ENCODE data around the gene MAN1C1. TPM values are rescaled to one million over a fixed set of nuclear protein-coding genes. Genes with fewer than 3 reads are reported as not detected.

MAN1C1 gene
- total RNA-seq (1 to 10 TPM; 2.1 to 6.1 (median 3.3) TPM), polyA plus RNA-seq (1 to 10 TPM; 4.1 to 9.2 TPM)

DNA sequence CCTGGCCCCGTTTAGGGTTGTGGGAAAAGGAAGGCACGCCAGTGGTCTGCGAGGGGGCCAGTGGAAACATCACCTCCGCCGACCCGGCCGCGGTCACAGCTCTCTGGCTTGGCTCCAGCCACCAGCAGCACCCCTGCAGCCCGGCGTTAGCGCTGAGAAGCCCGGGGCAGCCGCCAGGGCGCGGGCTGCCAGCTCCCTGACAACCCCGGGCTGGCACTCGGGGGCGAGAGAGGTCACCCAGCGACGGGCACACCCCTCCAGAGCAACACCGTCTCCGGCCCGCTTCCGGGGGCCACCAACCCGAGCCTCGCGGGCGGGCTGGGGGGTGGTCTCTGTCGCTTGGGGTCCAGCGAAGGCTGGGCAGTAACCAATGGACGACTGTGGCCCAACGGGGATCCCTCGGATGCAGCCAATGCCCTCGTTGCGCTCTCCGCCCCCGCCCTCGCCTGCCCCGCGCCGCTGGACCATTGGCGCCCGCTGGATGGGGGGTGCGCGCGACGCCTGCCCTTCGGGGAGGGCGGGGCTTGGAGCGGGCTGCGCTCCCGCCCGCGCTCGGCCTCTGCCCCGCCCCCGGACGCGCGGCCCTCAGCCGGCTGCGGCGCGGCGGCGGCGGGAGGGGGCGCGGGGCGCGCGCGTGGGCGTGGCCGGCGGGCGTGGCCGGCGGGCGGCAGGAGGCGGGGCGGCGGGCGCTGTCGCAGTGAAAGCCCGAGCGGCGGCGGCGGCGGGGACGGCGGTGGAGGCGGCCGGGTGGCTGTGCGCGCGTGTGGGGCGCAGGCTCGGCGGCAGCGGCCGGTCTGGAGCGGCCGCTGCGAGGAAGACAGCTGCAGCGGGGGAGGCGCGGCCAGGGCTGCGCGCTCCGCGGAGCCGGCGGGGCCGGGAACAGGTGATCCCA is at the start of gene MAN1C1:
MAN1C1 (plus strand) TSS at position 697 of the 892 bp plus-strand sequence. CDS start 1,007 bp downstream, outside the sequence.
- WGBS, 2 donors = 0 to 1% methylated on average over 48 to 116 of the region's 116 CpGs
- peak; percentile 92 to 95 (median 94) for ATAC-seq
- Histone ChIP-seq H3K4me3 (peak within 1 kb of the TSS; percentile 68 to 79 (median 73)), H3K9me3 (no peaks in the 10 kb centered on the region), H3K4me1 (no peaks in the 10 kb centered on the region), H3K36me3 (no peaks in the 10 kb centered on the region), H3K27ac (peak within 1 kb of the TSS; percentile 4 to 52 (median 39)), H3K27me3 (no peaks in the 10 kb centered on the region)
- intact Hi-C loops (cut with DNase I) = no loop called here
- TF ChIP-seq, protein P1, sequence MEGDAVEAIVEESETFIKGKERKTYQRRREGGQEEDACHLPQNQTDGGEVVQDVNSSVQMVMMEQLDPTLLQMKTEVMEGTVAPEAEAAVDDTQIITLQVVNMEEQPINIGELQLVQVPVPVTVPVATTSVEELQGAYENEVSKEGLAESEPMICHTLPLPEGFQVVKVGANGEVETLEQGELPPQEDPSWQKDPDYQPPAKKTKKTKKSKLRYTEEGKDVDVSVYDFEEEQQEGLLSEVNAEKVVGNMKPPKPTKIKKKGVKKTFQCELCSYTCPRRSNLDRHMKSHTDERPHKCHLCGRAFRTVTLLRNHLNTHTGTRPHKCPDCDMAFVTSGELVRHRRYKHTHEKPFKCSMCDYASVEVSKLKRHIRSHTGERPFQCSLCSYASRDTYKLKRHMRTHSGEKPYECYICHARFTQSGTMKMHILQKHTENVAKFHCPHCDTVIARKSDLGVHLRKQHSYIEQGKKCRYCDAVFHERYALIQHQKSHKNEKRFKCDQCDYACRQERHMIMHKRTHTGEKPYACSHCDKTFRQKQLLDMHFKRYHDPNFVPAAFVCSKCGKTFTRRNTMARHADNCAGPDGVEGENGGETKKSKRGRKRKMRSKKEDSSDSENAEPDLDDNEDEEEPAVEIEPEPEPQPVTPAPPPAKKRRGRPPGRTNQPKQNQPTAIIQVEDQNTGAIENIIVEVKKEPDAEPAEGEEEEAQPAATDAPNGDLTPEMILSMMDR (IDR thresholded peaks at IDR 0.05) = peak in 2 of 4 donors; percentile 12 to 26
- FAIRE-seq = no peak
- peak; percentile 78 to 95 (median 88) for DNase-seq

DNA sequence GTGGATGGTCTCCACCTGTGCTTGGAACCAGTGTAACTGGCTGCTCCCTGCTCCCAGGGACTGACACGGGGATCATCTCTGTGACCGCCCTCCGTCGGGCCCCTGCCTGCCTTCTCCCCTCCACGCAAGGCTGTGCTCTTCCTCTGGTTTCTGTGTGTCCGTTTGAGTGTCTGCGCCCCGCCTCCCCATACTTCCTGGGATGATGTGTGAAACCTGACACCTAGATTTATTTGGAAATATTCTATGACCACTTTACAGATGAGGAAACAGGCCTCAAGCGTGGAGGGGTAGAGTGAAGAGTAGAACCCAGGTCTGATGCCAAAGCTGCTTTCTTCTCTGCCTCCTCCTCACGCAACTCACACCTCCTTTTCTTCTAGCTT is 48.9 kb upstream of the MAN1C1 start:
- peaks cover 0 to 24% (median 0%) of the 10 kb centered on the region in 3 donors for H3K36me3 ChIP-seq
- ATAC-seq (no peak), FAIRE-seq (no peak), DNase-seq (peak in 1 of 6 donors; percentile 45)
- H3K27me3 ChIP-seq = no peaks in the 10 kb centered on the region
- no peaks in the 10 kb centered on the region for H3K9me3 ChIP-seq
- 85 to 86% methylated on average over 10 of the region's 10 CpGs for WGBS, 2 donors
- intact Hi-C loops (cut with DNase I) = no loop called here
- no peaks in the 10 kb centered on the region for H3K4me1 ChIP-seq
- no peak overlapping the region for H3K4me3 ChIP-seq
- peak overlapping the region in 1 of 4 donors; percentile 41 for H3K27ac ChIP-seq
- TF ChIP-seq, protein P1 (IDR thresholded peaks at IDR 0.05) = no peak

DNA sequence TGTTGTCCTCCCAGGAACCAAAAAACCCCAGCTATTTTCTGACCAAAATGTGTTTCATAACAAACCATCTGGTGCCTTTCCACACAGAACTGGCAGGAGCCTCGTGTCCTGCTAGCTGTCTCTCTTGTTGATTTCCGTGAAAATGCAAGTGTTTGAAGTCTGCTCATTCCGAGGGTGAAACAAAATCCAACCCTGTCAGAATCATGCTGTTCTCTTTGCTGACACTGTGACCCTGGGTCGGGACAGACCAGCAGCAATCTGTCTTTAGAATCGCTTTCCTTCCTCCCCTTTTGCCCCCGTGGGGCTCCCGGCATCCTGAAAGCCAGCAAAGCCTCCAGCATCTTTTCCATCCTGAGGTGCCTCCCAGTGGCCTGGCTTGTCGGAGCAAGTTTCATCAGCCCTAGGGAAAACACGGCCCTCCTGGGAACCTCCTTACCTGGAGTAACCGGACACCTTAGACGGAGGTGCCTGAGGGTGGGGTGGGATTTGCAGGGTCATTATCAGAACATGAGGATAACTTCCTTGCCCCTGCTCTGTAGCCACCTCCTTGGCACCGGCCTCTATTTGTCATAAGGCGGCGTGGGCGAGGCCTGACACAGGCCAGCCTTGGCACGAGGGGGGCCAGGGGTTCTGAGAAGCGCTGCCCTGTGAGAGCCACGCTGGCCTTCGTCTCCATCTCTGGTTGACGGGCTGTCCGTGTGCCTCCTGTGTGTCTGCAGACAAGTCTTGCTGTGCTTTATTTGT is 48.3 kb upstream of the MAN1C1 start:
- H3K27me3 ChIP-seq = no peaks in the 10 kb centered on the region
- FAIRE-seq (no peak), ATAC-seq (peak in 1 of 4 donors; percentile 5), DNase-seq (no peak)
- peak overlapping the region in 1 of 4 donors; percentile 9 for H3K27ac ChIP-seq
- H3K4me3 ChIP-seq = no peak overlapping the region
- intact Hi-C loops (cut with DNase I) = no loop called here
- no peaks in the 10 kb centered on the region for H3K4me1 ChIP-seq
- WGBS, 2 donors = 69 to 75% methylated on average over 20 to 21 of the region's 21 CpGs
- H3K36me3 ChIP-seq = peaks cover 0 to 21% (median 0%) of the 10 kb centered on the region in 3 donors
- no peaks in the 10 kb centered on the region for H3K9me3 ChIP-seq
- TF ChIP-seq, protein P1 (IDR thresholded peaks at IDR 0.05) = no peak

DNA sequence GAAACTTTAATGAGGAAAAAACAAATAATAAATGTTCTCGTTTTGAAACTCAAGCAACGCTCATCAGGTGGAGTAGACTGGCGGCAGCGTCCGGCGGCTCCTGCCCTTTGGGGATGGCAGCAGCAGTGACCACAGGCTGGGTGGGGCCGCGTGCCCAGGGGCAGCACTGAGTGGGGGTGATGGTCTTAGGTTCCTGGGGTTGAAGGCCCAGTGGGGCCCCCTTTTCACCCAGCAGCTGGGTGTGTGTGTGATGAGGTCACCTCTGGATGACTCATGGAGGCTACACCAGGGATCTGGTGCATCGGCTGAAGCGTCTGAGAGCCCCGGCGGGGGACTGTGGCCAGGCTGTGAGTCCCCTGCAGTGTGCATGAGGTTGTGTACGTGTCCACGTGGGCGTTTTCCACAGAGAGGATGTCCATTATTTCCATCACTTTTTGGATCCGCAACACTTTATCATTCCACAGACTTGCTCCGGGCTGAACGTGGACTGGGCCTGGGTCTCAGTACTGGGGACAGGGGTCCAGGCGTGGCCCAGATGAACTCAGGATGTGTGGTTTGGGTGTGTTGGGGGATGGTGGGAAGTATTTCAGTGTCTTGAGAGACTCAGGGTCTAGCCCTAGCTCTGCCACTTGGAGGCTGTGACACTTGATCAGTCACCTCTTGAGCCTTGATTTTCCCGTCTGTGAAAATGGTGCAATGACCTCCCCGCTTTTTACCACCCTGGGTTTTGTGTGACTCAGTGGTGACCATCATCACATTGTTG is 47.6 kb upstream of the MAN1C1 start:
- DNase-seq (peak in 1 of 6 donors; percentile 14), FAIRE-seq (no peak), ATAC-seq (peak in 1 of 4 donors; percentile 31)
- intact Hi-C loops (cut with DNase I) = no loop called here
- Histone ChIP-seq H3K9me3 (no peaks in the 10 kb centered on the region), H3K4me3 (no peak overlapping the region), H3K36me3 (peaks cover 0 to 15% (median 0%) of the 10 kb centered on the region in 3 donors), H3K27ac (peak overlapping the region in 1 of 4 donors; percentile 9), H3K4me1 (no peaks in the 10 kb centered on the region), H3K27me3 (no peaks in the 10 kb centered on the region)
- TF ChIP-seq, protein P1 (IDR thresholded peaks at IDR 0.05) = no peak
- WGBS, 2 donors = 86 to 90% methylated on average over 21 of the region's 21 CpGs

Data from pancreas (tissue), 10 donors.